Measurements from ENCODE around the gene SYNGR2.

The SYNGR2 gene

GRCh38 chr17:78211032-78211431 lies 42.7 kb downstream of the SYNGR2 start:
- TF ChIP-seq POLR2A (IDR thresholded peaks at IDR 0.05; ENCODE audit: low read depth, low read length) (no peak), PAX5 (IDR thresholded peaks at IDR 0.05; ENCODE audit: insufficient read depth, low read length, severe bottlenecking) (no peak), POLR2AphosphoS5 (IDR thresholded peaks at IDR 0.05; ENCODE audit: low read depth, low read length) (no peak), TAF1 (IDR thresholded peaks at IDR 0.05; ENCODE audit: low read depth, low read length) (no peak), POU2F2 (IDR thresholded peaks at IDR 0.05; ENCODE audit: low read depth, low read length) (no peak), SPI1 (IDR thresholded peaks at IDR 0.05; ENCODE audit: low read depth, low read length) (no peak)
- DNase-seq (ENCODE audit: insufficient read length, low spot score) (no peak), FAIRE-seq (no peak)

GRCh38 chr17:78214016-78214705 lies 45.8 kb downstream of the SYNGR2 start, which contains the start of gene BIRC5:
Gene BIRC5, plus strand, starts transcription at chr17:78214253. Its CDS starts 64 bp downstream, at chr17:78214317.
- peak; percentile 98 for DNase-seq (ENCODE audit: insufficient read length, low spot score)
- peak; percentile 88 for FAIRE-seq
- TF ChIP-seq POU2F2 (IDR thresholded peaks at IDR 0.05; ENCODE audit: low read depth, low read length) (0 out of 2 replicates have a peak, but pooled peaks have one; percentile 36), POLR2A (IDR thresholded peaks at IDR 0.05; ENCODE audit: low read depth, low read length) (no peak)

- FAIRE-seq (no peak), DNase-seq (ENCODE audit: insufficient read length, low spot score) (no peak)
- TF ChIP-seq POLR2AphosphoS5 (IDR thresholded peaks at IDR 0.05; ENCODE audit: low read depth, low read length), result no peak
- no peak for TF ChIP-seq POU2F2 (IDR thresholded peaks at IDR 0.05; ENCODE audit: low read depth, low read length)
- no peak for TF ChIP-seq SPI1 (IDR thresholded peaks at IDR 0.05; ENCODE audit: low read depth, low read length)
- TF ChIP-seq PAX5 (IDR thresholded peaks at IDR 0.05; ENCODE audit: insufficient read depth, low read length, severe bottlenecking), result no peak
- TF ChIP-seq POLR2A (IDR thresholded peaks at IDR 0.05; ENCODE audit: low read depth, low read length), result no peak
- TF ChIP-seq TAF1 (IDR thresholded peaks at IDR 0.05; ENCODE audit: low read depth, low read length), result no peak
These were observed 46.3 kb downstream of the SYNGR2 start for GRCh38 chr17:78214706-78215061.

- no peak for FAIRE-seq
- DNase-seq (ENCODE audit: insufficient read length, low spot score), result no peak
- TF ChIP-seq PAX5 (IDR thresholded peaks at IDR 0.05; ENCODE audit: insufficient read depth, low read length, severe bottlenecking), result no peak
These were observed 51.2 kb downstream of the SYNGR2 start for GRCh38 chr17:78219396-78220150.
